Activated CD4-positive, alpha-beta T cell treated with anti-CD3 and anti-CD28 coated beads, Interleukin-2, amount 50 U/mL, for 4 hours (primary cell): ENCODE data around the gene KLF2.
"Not testable (repeated sequence)": the region's sequence is repeated elsewhere in the genome, so short reads cannot be mapped to it uniquely, and the experiment has no call there.

Experiments
- DNase-seq, 2 experiments: peaks; one replicate each; pipeline ENCODE4 v3.0.0-alpha.2; 2020

KLF2 gene

GRCh38 chr19:16338470-16339360 lies 14.1 kb downstream of the KLF2 start:
- DNase-seq = peak in 1 of 2 experiments; percentile 47

- no peak for DNase-seq
Measured at GRCh38 chr19:16339361-16339725, 14.7 kb downstream of the KLF2 start.

- DNase-seq = no peak
Measured at GRCh38 chr19:16340092-16340491, 15.5 kb downstream of the KLF2 start.

GRCh38 chr19:16340654-16341053 lies 16.0 kb downstream of the KLF2 start:
- DNase-seq = no peak

GRCh38 chr19:16342002-16342715 lies 17.5 kb downstream of the KLF2 start:
- peak; percentile 43 for DNase-seq

GRCh38 chr19:16343156-16343555 lies 18.5 kb downstream of the KLF2 start:
- DNase-seq = no peak

- DNase-seq = no peak
Measured at GRCh38 chr19:16345457-16345856, 20.8 kb downstream of the KLF2 start.

GRCh38 chr19:16347099-16347498 lies 22.5 kb downstream of the KLF2 start:
- not testable (repeated sequence) for DNase-seq

- no peak for DNase-seq
Measured at GRCh38 chr19:16347706-16348105, 23.1 kb downstream of the KLF2 start.

- no peak for DNase-seq
Measured at GRCh38 chr19:16349551-16350152, 25.0 kb downstream of the KLF2 start.

- no peak for DNase-seq
Measured at GRCh38 chr19:16351133-16351809, 26.6 kb downstream of the KLF2 start.

- DNase-seq = no peak
Measured at GRCh38 chr19:16355293-16356043, 30.8 kb downstream of the KLF2 start.

GRCh38 chr19:16358456-16358855 lies 33.8 kb downstream of the KLF2 start:
- no peak for DNase-seq

GRCh38 chr19:16359074-16359473 lies 34.4 kb downstream of the KLF2 start:
- no peak for DNase-seq

- DNase-seq = no peak
Measured at GRCh38 chr19:16359964-16360363, 35.3 kb downstream of the KLF2 start.

- no peak for DNase-seq
Measured at GRCh38 chr19:16360738-16361137, 36.1 kb downstream of the KLF2 start.

GRCh38 chr19:16361254-16361653 lies 36.6 kb downstream of the KLF2 start:
- DNase-seq = no peak

- no peak for DNase-seq
Measured at GRCh38 chr19:16361926-16362325, 37.3 kb downstream of the KLF2 start.

GRCh38 chr19:16363133-16363851 lies 38.7 kb downstream of the KLF2 start:
- no peak for DNase-seq

GRCh38 chr19:16363852-16364230 lies 39.2 kb downstream of the KLF2 start:
- DNase-seq = no peak

GRCh38 chr19:16364231-16364865 lies 39.7 kb downstream of the KLF2 start:
- DNase-seq = no peak
